DMS153 treated with DMSO at 0.1 percent for 48 hours (cell line): ENCODE data around the gene ESPL1.

ENCODE experiments used
- DNase-seq: peaks from one replicate; lab custom pipeline; 2025; ENCODE audit not compliant: unreplicated experiment; lab: John Stamatoyannopoulos, UW

Gene ESPL1

GRCh38 chr12:53255996-53256395 is 12.1 kb upstream of the ESPL1 start:
- no peak for DNase-seq

DNA sequence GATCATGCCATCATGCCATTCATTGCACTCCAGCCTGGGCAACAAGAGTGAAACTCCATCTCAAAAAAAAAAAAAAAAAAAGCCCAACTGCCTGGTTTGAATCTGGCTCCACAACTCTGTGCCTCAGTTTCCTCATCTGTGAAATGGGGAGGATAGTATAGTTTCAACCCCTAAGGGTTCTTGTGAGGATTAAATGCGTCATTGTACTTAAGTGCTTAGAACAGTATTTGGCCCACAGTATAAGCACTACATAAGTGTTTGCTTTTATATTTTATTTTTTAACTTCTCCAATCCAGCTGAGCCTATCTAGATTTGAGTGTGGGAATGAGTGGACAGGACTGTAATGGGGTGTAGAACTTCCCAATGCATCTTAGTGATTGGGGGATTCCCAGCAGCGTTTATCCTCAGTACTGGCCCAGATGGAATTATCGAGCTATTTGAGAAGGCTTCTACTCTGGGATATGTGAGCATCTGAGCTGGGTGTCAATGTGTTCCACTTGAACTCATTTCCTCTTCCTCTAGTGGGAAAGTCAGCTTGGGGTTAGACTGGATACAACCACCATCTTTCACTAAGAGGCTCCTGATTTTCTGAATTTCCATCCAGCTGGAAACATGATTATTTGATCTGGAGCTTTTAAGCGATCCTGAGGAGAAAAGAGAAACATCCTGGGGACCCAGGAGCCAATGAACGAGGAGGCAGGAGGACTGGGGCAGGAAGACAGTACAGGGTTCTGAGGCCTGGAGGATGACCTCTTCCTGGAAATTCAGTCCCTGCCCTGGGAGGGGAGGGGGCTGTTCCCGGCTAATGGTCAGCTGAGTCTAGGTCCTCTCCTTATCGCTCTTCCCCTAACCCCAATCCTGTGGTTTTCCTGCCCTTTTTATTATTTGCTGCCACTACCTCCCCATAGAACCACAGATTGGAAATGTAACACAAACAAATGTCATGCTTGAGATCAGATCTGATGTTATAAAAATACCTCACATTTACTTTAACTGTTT is 9.3 kb upstream of the ESPL1 start:
- DNase-seq = no peak

DNA sequence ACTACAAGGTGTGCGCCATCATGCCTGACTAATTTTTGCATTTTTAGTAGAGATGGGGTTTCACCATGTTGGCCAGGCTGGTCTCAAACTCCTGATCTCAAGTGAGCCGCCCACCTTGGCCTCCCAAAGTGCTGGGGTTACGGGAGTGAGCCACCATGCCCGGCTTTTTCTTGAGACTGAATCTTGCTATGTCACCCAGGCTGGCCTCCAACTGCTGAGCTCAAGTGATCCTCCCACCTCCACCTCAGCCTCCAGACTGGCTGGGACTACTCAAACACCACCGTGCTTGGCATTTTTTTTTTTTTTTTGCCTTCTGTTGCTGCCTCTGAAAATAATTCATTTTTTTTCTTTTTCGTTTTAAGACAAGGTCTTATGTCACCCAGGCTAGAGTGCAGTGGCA is 8.2 kb upstream of the ESPL1 start:
- DNase-seq = no peak

DNA sequence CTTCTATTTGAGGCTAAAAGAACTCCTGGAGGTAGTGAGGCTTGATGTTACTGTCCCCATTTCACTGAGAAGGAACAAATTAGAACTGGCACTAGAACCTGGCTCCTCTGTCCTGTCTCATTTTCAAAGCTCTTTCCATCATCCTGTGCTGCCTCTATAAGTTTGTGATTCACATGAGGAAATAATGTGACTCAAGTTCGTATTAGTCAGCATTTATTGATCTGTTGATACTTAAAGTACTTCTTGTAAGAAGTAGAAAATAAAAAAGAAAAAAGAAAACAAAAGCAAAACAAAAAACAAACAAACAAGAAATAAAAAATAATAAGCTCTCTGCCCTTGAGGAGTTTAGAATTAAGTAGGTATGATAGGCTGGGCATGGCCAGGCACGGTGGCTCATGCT is 2.3 kb upstream of the ESPL1 start:
- DNase-seq = no peak

GRCh38 chr12:53267306-53267998 is 647 bp upstream of the ESPL1 start:
- DNase-seq = no peak

- DNase-seq = no peak
Observed at GRCh38 chr12:53268630-53269562, 797 bp downstream of the ESPL1 start.

- no peak for DNase-seq
Observed at GRCh38 chr12:53274445-53274844, 6.3 kb downstream of the ESPL1 start.

- no peak for DNase-seq
Observed at GRCh38 chr12:53276511-53276910, 8.4 kb downstream of the ESPL1 start.

DNA sequence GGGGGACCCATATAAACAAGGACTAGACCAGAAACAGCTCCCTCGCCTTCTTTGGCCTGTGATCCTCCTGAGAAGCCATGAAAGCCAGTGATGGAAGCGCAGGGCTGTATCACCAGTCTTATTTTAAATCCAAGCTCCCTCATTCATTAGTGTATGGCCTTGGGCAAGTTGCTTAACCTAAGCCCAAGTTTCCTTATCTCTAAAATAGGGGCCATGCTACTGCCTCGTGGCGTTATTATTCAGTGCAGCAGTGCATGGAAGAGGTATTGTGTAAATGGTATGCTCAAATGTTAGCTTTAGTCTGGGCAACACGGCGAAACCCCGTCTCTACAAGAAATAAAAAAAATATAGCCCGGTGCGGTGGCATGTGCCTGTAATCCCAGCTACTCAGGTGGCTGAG is 9.9 kb downstream of the ESPL1 start:
- DNase-seq = no peak

- DNase-seq = no peak
Observed at GRCh38 chr12:53279283-53279869, 11.3 kb downstream of the ESPL1 start.

GRCh38 chr12:53279888-53280498 is 11.9 kb downstream of the ESPL1 start:
- no peak for DNase-seq

DNA sequence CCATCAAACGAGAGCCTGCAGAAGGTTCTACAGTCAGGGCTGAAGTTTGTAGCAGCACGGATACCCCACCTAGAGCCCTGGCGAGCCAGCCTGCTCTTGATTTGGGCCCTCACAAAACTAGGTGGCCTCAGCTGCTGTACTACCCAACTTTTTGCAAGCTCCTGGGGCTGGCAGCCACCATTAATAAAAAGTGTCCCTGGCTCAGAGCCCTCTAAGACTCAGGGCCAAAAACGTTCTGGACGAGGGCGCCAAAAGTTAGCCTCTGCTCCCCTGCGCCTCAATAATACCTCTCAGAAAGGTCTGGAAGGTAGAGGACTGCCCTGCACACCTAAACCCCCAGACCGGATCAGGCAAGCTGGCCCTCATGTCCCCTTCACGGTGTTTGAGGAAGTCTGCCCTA is 18.3 kb downstream of the ESPL1 start:
- DNase-seq = no peak

DNA sequence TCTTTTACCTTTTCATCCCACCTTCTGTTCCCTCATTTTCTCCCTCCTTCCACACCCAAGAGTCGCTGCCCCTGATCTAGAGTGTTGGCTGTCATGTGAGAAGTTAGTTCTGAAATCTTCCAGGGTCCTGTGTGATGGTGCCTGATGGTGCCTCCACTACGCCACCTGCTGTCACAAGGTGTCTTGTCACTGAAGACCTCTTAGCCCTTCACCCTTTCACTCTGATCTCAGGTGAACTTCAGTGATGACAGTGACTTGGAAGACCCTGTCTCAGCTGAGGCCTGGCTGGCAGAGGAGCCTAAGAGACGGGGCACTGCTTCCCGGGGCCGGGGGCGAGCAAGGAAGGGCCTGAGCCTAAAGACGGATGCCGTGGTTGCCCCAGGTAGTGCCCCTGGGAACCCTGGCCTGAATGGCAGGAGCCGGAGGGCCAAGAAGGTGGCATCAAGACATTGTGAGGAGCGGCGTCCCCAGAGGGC is 19.7 kb downstream of the ESPL1 start:
- DNase-seq = peak; percentile 28

GRCh38 chr12:53288322-53288721 is 20.2 kb downstream of the ESPL1 start:
- no peak for DNase-seq

- no peak for DNase-seq
Observed at GRCh38 chr12:53289891-53290290, 21.8 kb downstream of the ESPL1 start.

GRCh38 chr12:53290661-53291060 is 22.6 kb downstream of the ESPL1 start:
- no peak for DNase-seq

- DNase-seq = peak; percentile 55
Observed at GRCh38 chr12:53292426-53292825, 24.3 kb downstream of the ESPL1 start.

DNA sequence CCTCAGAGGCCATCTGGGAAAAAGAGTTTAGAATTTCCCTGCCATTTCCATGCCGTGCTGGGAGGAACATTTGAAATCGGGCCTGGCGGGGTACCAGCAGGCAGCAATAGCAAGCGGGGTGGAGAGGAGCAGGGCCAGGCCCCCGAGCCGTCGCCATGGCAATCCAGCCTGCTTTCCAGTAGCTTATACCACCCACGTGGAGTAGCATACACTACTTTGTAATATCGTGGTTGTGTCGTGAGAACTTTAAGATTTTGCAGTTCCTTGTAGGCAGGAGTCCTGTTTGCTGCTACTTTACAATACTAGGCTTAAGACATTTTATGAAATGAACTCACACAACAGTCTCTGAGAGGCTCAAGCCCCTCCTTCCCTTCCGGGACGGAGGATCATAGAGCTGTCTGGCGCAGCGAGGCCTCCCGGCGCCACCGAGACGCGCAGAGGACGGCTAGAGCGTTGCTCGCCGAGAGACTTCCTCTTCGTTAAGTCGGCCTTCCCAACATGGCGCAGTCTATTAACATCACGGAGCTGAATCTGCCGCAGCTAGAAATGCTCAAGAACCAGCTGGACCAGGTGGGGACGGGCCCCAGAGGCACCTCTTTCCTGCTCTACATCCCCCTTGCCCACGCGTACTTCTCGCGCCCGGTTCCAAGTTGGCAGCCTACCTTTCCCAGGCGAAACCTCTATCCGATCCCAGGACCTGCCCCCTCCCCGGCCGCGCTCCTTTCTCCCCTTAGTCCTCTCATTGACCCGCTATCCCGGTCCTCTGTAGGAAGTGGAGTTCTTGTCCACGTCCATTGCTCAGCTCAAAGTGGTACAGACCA is 27.2 kb downstream of the ESPL1 start, which contains the start of gene PFDN5:
Gene PFDN5, plus strand, starts transcription at position 473 of the 821 bp plus-strand sequence. Its CDS starts 26 bp downstream, at position 499.
- peak; percentile 82 for DNase-seq

DNA sequence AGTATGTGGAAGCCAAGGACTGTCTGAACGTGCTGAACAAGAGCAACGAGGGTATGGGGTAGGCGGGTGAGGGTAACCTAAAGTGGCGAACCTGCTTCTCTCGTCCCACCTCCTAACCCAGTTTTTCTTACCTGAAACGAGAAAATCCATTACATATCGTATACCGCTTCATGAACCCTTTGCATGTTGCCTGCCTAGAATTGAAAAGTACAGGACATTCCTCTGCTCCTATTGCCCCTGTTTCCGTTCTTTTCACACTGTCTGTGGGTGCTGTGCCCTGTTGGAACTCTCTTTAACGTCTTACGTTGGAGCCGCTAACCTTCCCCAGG is 27.8 kb downstream of the ESPL1 start:
- no peak for DNase-seq
